Measurements from ENCODE around the gene NCOR2.

NCOR2 gene

DNA sequence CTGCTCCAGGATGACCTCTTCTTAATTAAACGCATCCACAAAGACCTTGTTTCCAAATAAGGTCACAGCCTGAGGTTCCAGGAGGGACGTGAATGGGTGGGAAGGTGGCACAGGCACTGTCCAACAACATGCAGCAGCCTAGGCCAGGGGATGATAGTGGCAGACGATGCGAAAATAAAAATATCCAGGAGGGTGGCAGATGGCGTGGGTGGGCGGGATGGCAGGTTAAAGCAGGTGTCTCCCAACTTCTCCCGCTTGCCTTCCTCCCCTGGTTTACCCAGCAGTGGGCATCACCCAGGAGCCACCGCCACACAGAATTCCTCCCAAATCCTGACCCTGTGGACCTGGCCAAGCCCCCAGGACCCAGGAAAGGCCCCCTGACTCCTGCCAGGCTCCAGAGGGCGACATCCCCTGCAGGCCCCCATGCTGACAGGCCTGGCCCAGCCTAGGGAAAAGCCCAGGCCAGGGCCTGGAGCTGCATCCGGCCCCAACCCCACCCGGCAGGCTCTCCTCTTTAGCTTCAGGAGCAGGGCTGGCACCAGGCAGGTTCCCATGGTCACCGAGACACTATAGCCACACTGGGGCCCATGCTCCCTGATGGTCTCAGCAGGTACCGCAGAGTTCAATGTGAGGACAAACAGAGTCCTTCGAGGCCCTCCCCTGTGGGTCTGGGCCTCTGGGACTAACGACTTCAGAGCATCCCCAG, 9.7 kb downstream of the NCOR2 start:
- no peak for DNase-seq

DNA sequence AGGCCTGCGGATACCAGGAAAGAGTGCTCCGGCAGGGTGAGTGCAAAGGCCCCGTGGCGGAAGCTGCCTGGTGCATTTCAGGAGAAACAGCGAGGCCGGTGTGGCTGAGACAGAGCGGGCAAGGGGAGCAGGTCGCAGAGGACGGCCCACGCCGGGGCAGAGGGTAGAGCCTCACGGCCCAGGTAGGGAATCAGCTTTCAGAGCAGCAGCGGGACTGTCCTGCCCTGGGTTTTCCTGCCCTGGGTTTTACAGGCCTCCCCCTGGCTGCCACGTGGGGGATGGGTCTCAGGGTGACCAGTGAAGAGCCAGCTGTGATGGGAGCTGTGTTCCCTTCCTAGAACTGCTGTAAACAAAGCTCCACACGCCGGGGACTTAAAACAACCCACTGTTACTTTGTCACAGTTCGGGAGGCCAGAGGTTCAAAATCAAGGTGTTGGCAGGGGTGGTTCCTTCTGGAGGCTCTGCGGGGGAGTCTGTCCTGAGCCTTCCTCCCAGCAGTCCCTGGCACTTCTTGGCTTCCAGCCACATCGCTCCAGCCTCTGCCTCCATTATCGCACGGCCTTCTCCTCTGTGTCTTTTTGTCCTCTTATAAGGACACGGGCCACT, 10.4 kb downstream of the NCOR2 start:
- no peak for DNase-seq

DNA sequence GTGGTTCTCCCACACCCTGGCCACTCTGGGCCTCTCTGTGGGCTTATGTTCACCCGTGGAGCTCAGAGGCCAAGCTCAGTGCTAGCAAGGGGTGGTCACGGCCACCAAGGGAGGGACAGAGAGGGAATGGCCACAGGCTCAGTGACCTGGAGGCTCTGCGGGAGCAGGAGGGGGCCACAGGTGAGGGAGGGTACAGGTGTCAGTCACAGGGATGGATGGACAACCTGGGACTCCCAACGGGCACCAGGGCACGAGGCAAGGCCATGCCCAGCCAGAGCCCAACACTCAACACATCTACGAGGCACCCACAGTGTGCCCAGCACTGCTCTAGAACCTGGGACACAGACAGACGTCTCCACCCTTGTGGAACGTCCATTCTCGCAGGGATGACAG, 11.3 kb downstream of the NCOR2 start:
- DNase-seq: no peak

DNA sequence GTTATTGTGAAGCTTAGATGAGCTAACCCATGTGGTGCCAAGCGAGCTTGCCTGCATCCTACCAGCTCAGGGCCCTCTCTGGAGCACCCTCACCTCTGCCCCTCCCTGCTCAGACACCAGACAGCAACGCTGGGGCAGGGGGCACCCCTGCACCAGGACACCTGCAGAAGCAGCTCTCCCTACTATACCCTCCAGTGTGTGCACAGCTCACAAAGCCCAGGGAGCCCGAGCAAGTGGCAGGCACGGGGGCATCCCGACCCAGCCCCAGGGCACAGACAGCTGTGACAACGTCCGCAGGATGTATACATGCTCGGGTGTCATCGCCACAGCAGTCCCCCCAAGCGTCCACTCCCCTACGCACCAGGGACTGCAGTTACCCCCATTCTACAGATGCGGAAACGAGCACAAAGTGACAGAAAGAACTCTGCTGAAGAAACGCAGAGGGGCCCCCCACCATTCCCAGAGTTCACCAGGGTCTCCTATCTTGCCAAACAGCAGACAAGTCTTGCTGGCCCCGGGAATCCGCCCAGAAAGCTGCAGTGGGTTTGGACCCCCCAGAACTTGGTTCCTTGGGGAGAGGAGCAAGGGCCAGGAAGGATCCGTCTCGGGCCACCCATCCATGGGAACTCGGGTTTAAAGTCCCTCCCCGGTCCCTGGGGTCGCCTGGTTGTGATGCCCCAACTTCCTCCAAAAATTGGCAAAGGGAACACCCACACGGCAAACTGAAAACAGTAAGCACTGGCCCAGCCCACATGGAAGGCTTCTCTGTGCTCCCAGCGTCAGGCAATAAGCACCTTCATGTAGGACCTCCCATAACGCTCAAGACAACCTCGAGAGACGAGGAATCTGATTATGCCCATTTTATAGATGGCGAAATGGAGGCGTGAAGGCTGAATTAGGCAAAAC, 12.0 kb downstream of the NCOR2 start:
- no peak for DNase-seq

DNA sequence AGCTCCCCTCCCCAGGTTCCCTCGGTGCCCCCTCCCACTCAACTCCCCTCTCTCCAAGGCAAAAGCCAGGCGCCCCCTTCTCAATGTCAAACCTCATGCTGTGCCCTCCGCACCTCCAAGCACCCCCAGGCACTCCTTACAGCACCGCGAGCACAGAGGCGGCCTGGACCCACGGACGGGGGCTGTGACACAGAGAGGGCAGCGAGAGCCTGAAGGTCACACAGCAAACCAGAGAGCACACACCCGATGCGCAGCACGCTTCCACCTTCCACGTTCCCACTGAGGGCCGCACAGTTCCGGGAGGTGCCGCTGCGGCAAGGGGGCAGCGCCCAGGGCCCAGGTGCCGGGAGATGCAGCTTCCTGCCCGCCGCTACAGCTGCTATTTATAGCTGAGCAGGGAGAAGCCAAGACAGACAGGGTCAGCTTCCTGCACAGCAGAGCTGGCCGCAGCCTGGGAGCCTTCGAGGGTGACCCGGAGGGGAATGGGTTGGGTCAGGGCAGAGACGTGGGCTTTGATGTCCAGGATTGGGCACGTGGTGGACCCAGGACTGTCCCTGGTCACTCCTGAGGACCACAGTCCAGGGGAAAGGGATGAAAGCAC, 12.9 kb downstream of the NCOR2 start:
- DNase-seq: no peak

DNA sequence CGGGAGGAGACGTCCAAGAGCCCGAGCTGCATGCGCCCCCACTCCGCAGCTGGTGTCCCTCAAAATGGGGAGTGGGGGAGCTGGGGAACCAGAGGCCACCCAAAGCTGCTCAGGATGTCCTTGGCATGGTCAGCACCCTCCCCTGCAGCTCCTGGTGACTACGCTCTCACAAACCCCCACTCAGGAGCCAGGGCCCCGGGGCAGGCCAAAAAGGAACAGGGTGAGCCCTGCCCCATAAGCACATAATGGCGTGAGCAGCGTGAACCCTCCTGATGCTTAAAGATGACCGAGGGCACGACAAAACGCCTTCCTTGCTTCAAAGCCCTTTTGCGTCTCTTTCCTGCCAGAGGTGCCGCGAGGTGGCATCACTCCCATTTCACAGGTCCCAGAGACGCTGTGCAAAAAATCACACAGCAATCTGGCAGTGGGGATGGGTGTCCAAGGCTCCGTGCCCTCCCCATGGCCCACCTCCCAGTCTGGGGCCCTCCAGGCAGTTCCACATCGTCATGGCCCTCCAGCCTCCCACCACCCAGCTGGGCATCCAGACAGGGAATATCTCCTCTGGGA, 13.5 kb downstream of the NCOR2 start:
- DNase-seq: no peak

DNA sequence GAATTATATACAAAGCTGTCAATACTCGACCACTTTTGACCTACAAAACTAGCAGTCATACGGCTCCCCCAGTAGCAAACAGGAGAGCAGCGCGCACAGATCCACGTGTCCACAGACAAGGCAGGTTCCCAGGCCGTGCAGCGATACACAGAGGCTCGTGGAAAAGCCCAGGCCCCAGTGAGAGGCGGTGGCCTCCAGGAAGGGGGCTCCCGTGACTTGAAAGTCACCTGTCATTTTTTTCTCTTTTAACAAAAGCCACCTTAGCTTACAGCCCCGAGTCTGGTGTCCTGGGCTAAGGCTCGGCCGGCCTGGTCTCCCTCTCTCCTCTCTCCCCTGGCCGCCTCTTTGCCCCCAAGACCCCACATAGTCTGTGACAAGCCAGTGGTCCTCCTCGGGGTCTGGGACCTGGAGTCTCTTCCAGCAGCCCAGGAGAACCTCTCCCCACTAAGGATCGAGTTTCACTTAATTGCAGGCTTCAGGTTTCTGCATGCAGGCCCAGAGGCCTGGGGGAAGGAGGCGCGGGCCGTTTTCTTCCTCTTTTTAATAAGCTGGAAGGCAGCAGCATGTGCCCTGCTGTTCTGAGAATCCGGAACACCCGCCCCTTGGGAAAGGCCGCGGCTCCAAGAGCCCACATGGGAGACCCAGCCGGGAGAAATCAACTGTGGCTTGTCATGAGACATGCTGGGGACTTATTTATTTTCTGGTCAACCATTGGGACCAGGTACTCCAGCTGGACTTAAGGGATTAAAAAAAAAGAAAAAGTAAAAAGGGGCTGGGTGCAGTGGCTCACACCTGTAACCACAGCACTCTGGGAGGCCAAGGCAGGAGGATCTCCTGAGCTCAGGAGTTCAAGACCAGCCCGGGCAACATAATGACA, 15.9 kb downstream of the NCOR2 start:
- DNase-seq: no peak

DNA sequence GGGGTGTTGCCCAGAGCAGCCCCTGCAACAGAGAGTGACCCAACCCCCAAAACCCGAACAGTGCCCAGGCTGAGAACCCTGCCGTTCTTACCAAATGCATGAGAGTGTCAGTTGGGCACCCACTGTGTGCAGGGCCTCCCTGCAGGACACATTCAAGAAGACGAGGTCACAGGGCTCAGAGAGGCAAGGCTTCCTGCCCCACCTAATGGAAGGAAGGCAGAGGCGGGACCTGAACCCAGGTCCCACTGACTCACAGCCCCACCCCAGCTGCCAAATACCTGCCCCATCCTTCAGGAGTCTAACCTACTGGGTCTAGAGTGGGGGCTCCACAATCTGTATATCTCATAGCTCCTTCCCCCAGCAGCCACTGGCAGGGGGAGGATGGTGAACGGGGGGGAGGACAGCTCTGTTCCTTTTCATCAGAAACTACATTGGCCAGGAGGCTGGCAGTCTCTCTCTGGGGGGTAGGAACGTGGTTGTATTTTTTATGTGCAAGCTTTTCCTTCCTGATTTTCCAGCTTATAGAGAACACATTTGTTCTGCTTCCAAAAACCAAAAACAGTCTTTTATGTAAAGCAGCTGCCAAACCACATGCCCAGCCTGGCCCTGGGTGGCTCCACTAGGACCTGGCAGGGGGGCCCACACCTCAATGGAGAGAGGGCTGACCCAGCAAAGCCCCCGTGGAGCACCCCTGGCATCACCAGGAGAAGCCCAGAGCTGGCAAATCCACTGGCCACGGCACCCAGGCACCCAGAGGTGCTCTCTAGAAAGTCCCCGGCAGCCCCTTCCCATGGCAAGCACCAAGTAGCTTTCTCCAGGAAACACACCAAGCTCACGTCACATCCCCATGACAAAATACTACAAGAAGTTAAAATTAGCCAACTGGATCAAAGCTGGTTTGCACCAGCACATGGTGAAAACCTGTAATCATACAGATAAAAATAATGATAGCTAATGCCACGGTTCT, 17.0 kb downstream of the NCOR2 start:
- DNase-seq: no peak

DNA sequence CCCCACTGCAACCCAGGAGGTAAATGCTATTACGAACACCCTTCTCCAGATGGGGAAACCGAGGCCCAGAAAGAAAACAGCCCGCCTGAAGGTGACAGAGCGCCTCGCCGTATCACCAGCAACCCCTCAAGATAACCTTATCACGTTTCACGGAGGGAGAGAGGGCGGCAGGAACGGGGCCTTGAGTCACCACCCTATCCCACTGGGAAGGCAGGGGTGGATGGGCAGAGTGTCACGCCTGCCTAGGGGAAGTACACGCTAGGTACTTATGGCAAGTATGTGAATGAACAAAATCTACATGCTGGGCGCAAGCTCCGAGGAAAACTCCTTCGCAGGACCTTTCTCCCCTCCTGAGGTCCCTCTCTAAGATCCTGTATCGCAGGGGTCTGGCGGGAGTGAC, 17.8 kb downstream of the NCOR2 start:
- DNase-seq: no peak

DNA sequence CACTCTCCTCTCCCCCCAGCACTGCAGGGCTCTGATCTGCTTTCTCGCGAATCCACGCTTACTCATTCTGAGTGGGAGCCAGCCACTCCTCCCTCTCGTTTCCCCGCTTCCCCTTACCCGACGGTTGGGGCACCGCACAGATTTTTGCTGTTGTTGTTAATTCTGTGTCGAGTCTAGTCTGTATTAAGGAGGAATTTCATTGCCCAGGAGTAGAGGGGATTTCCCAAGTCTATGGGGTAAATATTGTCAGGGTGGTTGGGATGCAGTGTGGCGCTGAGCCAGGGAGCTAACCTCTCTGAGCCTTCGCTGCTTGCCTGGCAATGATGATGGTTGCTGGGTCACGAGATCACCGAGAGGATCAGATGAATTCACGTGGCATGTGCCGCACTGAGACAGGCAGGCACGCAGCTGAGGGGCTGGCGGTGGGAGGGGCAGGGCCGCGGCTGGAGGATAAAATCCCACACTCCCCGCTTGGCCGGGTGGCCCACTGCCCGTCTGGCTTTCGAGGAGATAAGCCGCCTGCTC, 18.5 kb downstream of the NCOR2 start:
- peak; percentile 41 for DNase-seq

DNA sequence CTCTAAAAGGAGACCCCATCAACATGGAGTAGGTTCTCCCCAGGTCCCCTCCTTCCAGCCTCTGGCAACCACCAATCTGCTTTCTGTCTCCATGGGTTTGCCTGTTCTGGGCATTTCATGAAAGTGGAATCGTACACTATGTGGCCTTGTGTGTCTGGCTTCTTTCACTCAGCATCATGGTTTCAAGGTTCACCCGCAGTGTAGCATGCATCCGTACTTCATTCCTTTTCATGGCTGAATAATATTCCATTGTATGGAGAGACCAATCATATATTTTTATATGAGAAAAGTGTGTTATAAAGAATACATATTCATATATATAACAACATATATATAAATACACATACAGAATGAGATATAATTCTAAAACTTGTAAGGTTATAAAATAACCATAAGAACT, 19.8 kb downstream of the NCOR2 start:
- no peak for DNase-seq

DNA sequence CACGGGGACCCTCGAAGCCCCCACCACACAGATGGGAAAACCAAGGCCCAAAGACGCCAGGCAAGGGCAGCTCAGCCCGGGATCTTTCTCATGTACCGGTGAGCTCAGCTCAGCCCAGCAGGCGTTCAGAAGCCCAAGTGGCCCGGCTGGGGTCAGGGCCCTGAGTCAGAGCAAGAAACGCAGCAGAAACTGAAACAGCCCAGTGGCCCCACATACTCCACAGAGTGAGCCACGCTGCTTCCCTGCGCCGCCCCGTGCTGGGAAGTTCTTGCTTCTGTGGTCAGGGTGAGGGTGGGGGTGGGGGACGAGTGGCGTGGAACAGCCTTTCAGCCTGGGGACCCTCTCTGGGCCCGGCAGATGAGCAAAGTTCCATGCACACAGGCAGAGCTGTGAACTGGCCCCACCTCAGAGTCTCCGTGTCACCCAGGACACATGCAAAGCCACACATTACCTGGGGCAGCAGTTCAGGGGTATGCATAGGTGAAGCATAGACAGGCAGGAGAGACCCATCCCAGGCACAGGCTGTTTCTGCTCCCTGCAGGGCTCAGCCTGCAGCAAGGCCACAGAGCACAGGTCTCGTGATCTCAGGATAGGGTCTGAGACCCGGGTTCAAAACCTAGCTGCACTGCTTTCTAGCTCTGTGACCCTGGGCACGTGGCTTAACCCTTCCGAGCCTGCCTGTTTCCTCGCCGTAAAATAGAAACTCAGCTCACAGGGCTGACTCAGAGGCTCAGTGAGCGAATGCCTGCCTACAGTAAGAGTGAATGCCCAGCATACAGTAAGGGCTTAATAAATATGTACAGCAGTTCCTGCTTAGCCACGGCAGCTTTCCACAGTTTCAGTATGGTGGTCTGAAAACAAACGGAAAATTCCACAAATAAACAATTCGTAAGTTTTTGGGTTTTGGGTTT, 21.6 kb downstream of the NCOR2 start:
- peak; percentile 24 for DNase-seq

DNA sequence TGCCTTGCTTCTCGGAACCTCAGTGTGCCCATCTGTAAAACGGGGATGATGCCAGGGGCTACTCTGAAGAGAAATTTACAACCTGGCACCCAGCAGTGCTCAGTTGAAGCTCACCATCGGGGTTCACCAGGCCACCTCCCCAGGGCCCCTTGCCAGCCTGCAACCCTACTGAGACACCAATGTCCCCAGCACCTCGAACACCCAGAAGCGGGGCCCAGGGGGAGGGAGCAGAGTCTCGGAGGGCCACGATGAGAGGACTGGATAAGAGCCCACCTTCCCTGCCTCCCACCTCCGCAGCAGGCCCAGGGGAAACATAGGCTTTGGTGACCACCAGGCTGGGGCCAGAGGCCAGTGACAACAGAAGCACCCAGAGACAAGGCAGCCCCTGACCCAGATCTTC, 22.4 kb downstream of the NCOR2 start:
- no peak for DNase-seq

DNA sequence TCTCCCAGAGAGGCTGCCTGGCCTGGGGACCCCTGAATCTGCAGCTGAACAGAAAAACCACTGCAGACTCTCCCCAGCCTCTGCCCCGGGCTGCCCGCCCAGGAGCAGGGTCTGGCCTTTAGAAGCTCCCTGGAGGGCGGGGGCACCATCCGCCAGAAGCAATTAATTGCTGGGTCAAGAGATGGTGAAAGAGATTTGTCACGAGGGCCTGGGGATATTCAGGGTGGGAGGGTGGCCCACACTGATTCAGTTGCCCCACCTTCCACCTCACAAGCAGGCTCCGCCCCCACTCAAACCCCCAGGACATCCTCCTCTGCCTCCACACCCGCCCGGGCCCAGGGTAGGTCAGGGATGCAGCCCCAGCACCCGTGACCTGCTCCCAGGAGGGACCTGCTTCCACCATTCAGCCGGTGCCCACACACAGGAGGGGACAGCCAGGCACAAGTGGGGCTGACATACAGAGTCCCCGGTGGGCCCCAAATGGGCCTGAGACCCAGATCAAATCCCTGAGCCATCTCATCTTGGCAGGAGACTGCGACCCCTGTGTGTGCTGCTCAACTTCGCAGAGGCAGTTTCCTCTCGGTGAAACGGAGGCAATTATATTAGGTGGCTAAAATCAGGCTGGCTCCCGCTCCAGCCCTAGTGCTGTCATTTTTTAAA, 23.0 kb downstream of the NCOR2 start:
- no peak for DNase-seq

DNA sequence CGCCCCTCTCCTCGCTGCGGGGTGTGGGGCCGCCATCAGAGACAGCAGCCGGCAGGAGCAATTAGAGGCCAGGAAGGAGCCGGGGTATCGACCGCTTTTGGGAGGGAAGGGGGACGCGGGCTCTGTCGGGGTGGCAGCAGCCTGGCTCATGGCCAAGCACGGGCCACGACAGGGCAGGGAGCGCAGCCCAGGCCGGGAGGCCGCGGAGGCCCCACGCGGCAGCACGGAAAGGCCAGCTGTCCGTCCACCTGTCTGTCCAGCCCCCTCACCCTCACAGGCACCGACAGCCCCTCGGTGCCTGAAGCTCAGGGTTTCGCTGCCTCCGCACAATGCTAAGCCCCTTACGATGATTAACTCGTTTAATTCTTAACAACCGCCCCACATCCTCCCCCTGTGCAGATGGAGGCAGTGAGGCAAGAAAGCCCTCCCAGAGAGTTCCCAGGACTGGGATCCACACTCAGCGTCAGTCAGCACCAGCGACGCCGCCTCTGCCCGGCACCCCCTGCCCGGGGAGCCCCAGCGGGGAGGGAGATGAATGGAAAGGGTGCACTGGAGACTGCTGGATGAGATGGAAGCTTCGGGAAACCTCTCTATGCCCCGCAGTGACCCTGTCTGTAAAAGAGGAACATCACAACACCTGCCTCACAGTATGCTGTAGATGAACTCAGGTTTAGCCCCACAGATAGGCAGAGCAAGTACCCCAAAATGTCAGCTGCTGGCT, 23.7 kb downstream of the NCOR2 start:
- no peak for DNase-seq

DNA sequence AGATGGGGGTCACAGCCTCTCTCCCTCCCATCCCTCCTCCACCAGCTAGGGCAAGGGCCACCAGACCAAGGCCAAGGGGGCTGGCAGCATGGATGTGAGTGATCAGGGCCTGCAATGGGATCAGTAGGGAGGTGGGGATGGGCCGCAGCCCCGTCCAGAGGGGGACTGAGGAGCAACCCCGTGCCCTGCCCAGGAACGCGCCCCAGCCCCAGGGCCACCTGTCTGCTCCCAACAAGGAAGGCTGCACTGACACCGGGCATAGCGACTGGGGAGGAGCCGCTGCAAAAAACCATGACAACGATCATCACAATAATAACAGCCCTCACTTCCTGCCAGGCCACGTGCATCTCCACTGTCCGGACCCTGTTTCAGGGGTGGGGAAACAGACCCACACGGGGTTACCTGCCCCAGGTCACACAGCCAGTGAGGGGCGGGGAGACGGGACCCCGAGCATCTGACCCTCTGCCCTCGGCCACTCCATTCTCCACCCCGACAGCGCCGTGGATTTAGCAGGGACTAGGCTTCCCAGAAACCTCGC, 24.3 kb downstream of the NCOR2 start:
- DNase-seq: peak; percentile 37

DNA sequence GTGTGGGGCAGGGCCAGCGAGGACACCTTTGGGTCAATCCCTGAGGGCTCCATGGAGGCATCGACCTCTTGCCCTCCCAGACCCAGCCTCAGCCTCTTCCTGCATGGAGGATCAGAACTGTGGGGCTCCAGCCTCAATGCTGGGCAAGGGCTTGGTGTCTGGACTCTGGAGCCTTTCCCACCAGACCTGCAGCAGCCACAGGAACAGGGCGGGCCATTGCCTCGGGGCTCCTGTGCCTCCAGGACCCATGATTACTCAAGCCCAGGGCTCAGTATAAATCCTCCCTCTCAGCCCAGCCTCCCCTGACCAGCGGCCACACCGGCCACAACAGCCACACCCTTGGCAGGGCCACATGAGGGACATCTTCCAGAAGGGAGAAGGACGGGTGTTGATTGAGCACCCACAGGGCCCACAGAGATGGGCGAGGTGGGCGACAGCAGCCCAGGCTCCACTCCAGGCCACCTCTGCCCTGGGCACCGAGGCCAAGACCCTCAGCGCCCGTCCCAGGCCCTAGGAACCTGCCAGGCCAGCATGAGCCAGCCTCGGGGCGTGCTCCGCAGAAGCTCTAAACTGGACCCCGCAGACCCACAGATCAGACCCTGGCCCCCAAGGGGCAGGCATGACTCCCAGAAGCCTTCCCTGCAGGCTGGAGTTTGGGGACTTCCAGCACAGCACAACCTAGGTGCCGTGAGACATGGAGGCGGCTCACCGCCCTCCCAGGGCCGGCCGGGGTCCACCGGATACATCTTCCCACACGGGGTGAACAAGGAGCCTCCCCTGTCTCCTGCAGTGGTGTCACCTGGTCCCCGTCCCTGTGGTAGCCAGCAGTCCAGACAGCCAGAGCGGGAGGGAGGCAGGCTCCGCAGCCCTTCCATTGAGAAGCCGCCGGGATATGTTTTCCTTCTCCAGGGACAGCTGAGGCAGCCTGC, 25.1 kb downstream of the NCOR2 start:
- no peak for DNase-seq

All from CD4-positive, alpha-beta T cell treated with Interleukin-4 for 4 hours (primary cell).